ENCODE data around the gene TUBGCP3.
"Not testable (repeated sequence)": the region's sequence is repeated elsewhere in the genome, so short reads cannot be mapped to it uniquely, and the experiment has no call there.

TUBGCP3 gene

GRCh38 chr13:112525356-112525945, 62.5 kb downstream of the TUBGCP3 start:
- peak; percentile 54 for DNase-seq

GRCh38 chr13:112522578-112522977, 65.4 kb downstream of the TUBGCP3 start:
- DNase-seq = no peak

GRCh38 chr13:112521073-112521685, 66.8 kb downstream of the TUBGCP3 start:
- DNase-seq = no peak

- no peak for DNase-seq
Measured at GRCh38 chr13:112519517-112520060, 68.4 kb downstream of the TUBGCP3 start.

GRCh38 chr13:112516218-112516617, 71.7 kb downstream of the TUBGCP3 start:
- DNase-seq = no peak

GRCh38 chr13:112513761-112514160, 74.2 kb downstream of the TUBGCP3 start:
- no peak for DNase-seq

GRCh38 chr13:112510987-112511685, 76.8 kb downstream of the TUBGCP3 start:
- peak; percentile 94 for DNase-seq

- peak; percentile 75 for DNase-seq
Measured at GRCh38 chr13:112510002-112510780, 77.8 kb downstream of the TUBGCP3 start.

GRCh38 chr13:112509190-112509589, 78.8 kb downstream of the TUBGCP3 start:
- no peak for DNase-seq

- no peak for DNase-seq
Measured at GRCh38 chr13:112506046-112506445, 81.9 kb downstream of the TUBGCP3 start.

- DNase-seq = no peak
Measured at GRCh38 chr13:112496166-112496565, 91.8 kb downstream of the TUBGCP3 start.

- DNase-seq = no peak
Measured at GRCh38 chr13:112495465-112495864, 92.5 kb downstream of the TUBGCP3 start.

- DNase-seq = no peak
Measured at GRCh38 chr13:112489199-112489598, 98.8 kb downstream of the TUBGCP3 start.

- not testable (repeated sequence) for DNase-seq
Measured at GRCh38 chr13:112488343-112489050, 99.5 kb downstream of the TUBGCP3 start.

- no peak for DNase-seq
Measured at GRCh38 chr13:112487127-112487517, 100.8 kb downstream of the TUBGCP3 start.

- no peak for DNase-seq
Measured at GRCh38 chr13:112486386-112487126, 101.4 kb downstream of the TUBGCP3 start.

- not testable (repeated sequence) for DNase-seq
Measured at GRCh38 chr13:112485814-112486213, 102.1 kb downstream of the TUBGCP3 start.

- no peak for DNase-seq
Measured at GRCh38 chr13:112483299-112483698, 104.7 kb downstream of the TUBGCP3 start.

GRCh38 chr13:112481458-112481857, 106.5 kb downstream of the TUBGCP3 start:
- no peak for DNase-seq

GRCh38 chr13:112479389-112479788, 108.6 kb downstream of the TUBGCP3 start:
- DNase-seq = no peak

GRCh38 chr13:112477070-112477619, 110.8 kb downstream of the TUBGCP3 start:
- no peak for DNase-seq
